Naive B cell (primary cell): ENCODE data around the gene PCBP3. TPM values are rescaled to one million over a fixed set of nuclear protein-coding genes. Genes with fewer than 3 reads are reported as not detected.

Experiments
- ATAC-seq, 2 donors: fragments of 150-1000 bp; cut with Tn5 transposase; 2 replicates each; pipeline ENCODE4 v1.10.0; 2021; ENCODE audit warnings: low read depth in 2 of 2, mild to moderate bottlenecking in 2 of 2, moderate library complexity in 2 of 2
- DNase-seq: peaks from one replicate; pipeline ENCODE4 v3.0.0; 2022
- H3K27ac Mint-ChIP-seq, 6 donors: one replicate each; pipeline ENCODE4 v1.8.0; 2020 to 2022; ENCODE audit warnings: mild to moderate bottlenecking in 6 of 6, mixed read lengths in 6 of 6, moderate library complexity in 5 of 6, inconsistent platforms in 2 of 6
- H3K27me3 Mint-ChIP-seq, 3 donors: one replicate each; pipeline ENCODE4 v1.8.0; 2021 to 2022; ENCODE audit warnings: mixed read lengths in 3 of 3, mild to moderate bottlenecking in 1 of 3
- H3K36me3 Mint-ChIP-seq, 2 donors: one replicate each; pipeline ENCODE4 v1.8.0; 2020 to 2022; ENCODE audit warnings: mixed read lengths in 2 of 2, inconsistent platforms in 1 of 2, mild to moderate bottlenecking in 1 of 2
- H3K4me1 Mint-ChIP-seq, 3 donors: one replicate each; pipeline ENCODE4 v1.8.0; 2020 to 2022; ENCODE audit warnings: mixed read lengths in 3 of 3, inconsistent platforms in 1 of 3, mild to moderate bottlenecking in 1 of 3, moderate library complexity in 1 of 3
- H3K4me3 Mint-ChIP-seq, 8 donors: one replicate each; pipeline ENCODE4 v1.8.0; 2020 to 2022; ENCODE audit warnings: mild to moderate bottlenecking in 8 of 8, mixed read lengths in 8 of 8, moderate library complexity in 8 of 8, inconsistent platforms in 2 of 8
- H3K9me3 Mint-ChIP-seq, 7 donors: one replicate each; pipeline ENCODE4 v1.8.0; 2020 to 2022; ENCODE audit warnings: mixed read lengths in 7 of 7, mild to moderate bottlenecking in 5 of 7, inconsistent platforms in 2 of 7, moderate library complexity in 1 of 7
- polyA plus RNA-seq, 6 donors: library from polyadenylated mRNA; unstranded; fragments of 300-500 nt; fragmentation: Illumina TruSeq; gene quantifications; one replicate each; pipeline ENCODE4 v1.2.3, GENCODE V29; 2021; ENCODE audit warnings: low read depth in 6 of 6

The PCBP3 gene
- polyA plus RNA-seq, 6 donors from 2014 or later = 0.60 to 1.5 (median 0.93) TPM; not detected in 2

- Mint-ChIP-seq H3K27me3 (peaks cover 6 to 15% (median 10%) of the 10 kb centered on the region in 3 donors), H3K27ac (no peak overlapping the region), H3K4me3 (no peak overlapping the region), H3K36me3 (no peaks in the 10 kb centered on the region), H3K4me1 (peaks cover 0 to 3% (median 0%) of the 10 kb centered on the region in 3 donors), H3K9me3 (no peaks in the 10 kb centered on the region)
- DNase-seq (no peak), ATAC-seq (no peak)
Measured at GRCh38 chr21:45859041-45859761, 215.7 kb downstream of the PCBP3 start.

GRCh38 chr21:45859762-45860357, 216.3 kb downstream of the PCBP3 start:
- DNase-seq = no peak
- Mint-ChIP-seq H3K9me3 (no peaks in the 10 kb centered on the region), H3K4me1 (peaks cover 0 to 3% (median 0%) of the 10 kb centered on the region in 3 donors), H3K36me3 (no peaks in the 10 kb centered on the region), H3K27ac (no peak overlapping the region), H3K4me3 (no peak overlapping the region), H3K27me3 (peaks cover 0 to 8% (median 5%) of the 10 kb centered on the region in 3 donors)
- ATAC-seq = no peak

- ATAC-seq (no peak), DNase-seq (no peak)
- peaks cover 0 to 3% (median 0%) of the 10 kb centered on the region in 3 donors for H3K4me1 Mint-ChIP-seq
- H3K9me3 Mint-ChIP-seq = no peaks in the 10 kb centered on the region
- no peak overlapping the region for H3K4me3 Mint-ChIP-seq
- peaks cover 0 to 6% (median 4%) of the 10 kb centered on the region in 3 donors for H3K27me3 Mint-ChIP-seq
- H3K36me3 Mint-ChIP-seq = no peaks in the 10 kb centered on the region
- no peak overlapping the region for H3K27ac Mint-ChIP-seq
Measured at GRCh38 chr21:45860493-45861155, 217.1 kb downstream of the PCBP3 start.

- DNase-seq = no peak
- no peak overlapping the region for H3K4me3 Mint-ChIP-seq
Measured at GRCh38 chr21:45861156-45861870, 217.8 kb downstream of the PCBP3 start.

GRCh38 chr21:45862543-45863207, 219.2 kb downstream of the PCBP3 start:
- no peak for DNase-seq
- peaks cover 0 to 6% (median 4%) of the 10 kb centered on the region in 3 donors for H3K27me3 Mint-ChIP-seq
- H3K27ac Mint-ChIP-seq = no peak overlapping the region
- H3K9me3 Mint-ChIP-seq = no peaks in the 10 kb centered on the region
- H3K4me3 Mint-ChIP-seq = no peak overlapping the region
- peaks cover 0 to 3% (median 0%) of the 10 kb centered on the region in 3 donors for H3K4me1 Mint-ChIP-seq
- H3K36me3 Mint-ChIP-seq = no peaks in the 10 kb centered on the region
- ATAC-seq = no peak

More at GRCh38 chr21:45861156-45861870, 217.8 kb downstream of the PCBP3 start:
- H3K27me3 Mint-ChIP-seq = peaks cover 0 to 6% (median 4%) of the 10 kb centered on the region in 3 donors
- H3K36me3 Mint-ChIP-seq = no peaks in the 10 kb centered on the region
- no peaks in the 10 kb centered on the region for H3K9me3 Mint-ChIP-seq
- peak overlapping the region in 1 of 6 donors; percentile 14 for H3K27ac Mint-ChIP-seq
- peaks cover 0 to 3% (median 0%) of the 10 kb centered on the region in 3 donors for H3K4me1 Mint-ChIP-seq
- ATAC-seq = no peak

GRCh38 chr21:45863267-45863666, 219.7 kb downstream of the PCBP3 start:
- Mint-ChIP-seq H3K4me1 (peaks cover 0 to 3% (median 0%) of the 10 kb centered on the region in 3 donors), H3K36me3 (no peaks in the 10 kb centered on the region), H3K27ac (no peak overlapping the region), H3K9me3 (no peaks in the 10 kb centered on the region), H3K4me3 (no peak overlapping the region), H3K27me3 (peaks cover 0 to 6% (median 4%) of the 10 kb centered on the region in 3 donors)
- ATAC-seq = no peak
- no peak for DNase-seq

- Mint-ChIP-seq H3K9me3 (no peaks in the 10 kb centered on the region), H3K27me3 (peaks cover 0 to 6% (median 4%) of the 10 kb centered on the region in 3 donors), H3K36me3 (no peaks in the 10 kb centered on the region), H3K4me1 (peaks cover 0 to 3% (median 0%) of the 10 kb centered on the region in 3 donors), H3K27ac (peak overlapping the region in 1 of 6 donors; percentile 58), H3K4me3 (no peak overlapping the region)
- no peak for DNase-seq
- ATAC-seq = no peak
Measured at GRCh38 chr21:45863751-45864150, 220.2 kb downstream of the PCBP3 start.

- H3K4me1 Mint-ChIP-seq = peaks cover 0 to 3% (median 0%) of the 10 kb centered on the region in 3 donors
- peaks cover 0 to 6% (median 4%) of the 10 kb centered on the region in 3 donors for H3K27me3 Mint-ChIP-seq
- no peak overlapping the region for H3K27ac Mint-ChIP-seq
- DNase-seq (no peak), ATAC-seq (no peak)
- no peaks in the 10 kb centered on the region for H3K9me3 Mint-ChIP-seq
- H3K4me3 Mint-ChIP-seq = no peak overlapping the region
- no peaks in the 10 kb centered on the region for H3K36me3 Mint-ChIP-seq
Measured at GRCh38 chr21:45864436-45864835, 220.9 kb downstream of the PCBP3 start.

- H3K9me3 Mint-ChIP-seq = no peaks in the 10 kb centered on the region
- peaks cover 0 to 3% (median 0%) of the 10 kb centered on the region in 3 donors for H3K4me1 Mint-ChIP-seq
- H3K36me3 Mint-ChIP-seq = no peaks in the 10 kb centered on the region
- DNase-seq (no peak), ATAC-seq (no peak)
- H3K4me3 Mint-ChIP-seq = no peak overlapping the region
- no peak overlapping the region for H3K27ac Mint-ChIP-seq
- H3K27me3 Mint-ChIP-seq = peaks cover 0 to 6% (median 4%) of the 10 kb centered on the region in 3 donors
Measured at GRCh38 chr21:45865106-45865835, 221.7 kb downstream of the PCBP3 start.

- ATAC-seq (no peak), DNase-seq (no peak)
- H3K4me3 Mint-ChIP-seq = no peak overlapping the region
- H3K27me3 Mint-ChIP-seq = peaks cover 0 to under 1% (median 0%) of the 10 kb centered on the region in 3 donors
- no peaks in the 10 kb centered on the region for H3K9me3 Mint-ChIP-seq
- no peak overlapping the region for H3K27ac Mint-ChIP-seq
- H3K4me1 Mint-ChIP-seq = peaks cover 0 to 5% (median 0%) of the 10 kb centered on the region in 3 donors
- no peaks in the 10 kb centered on the region for H3K36me3 Mint-ChIP-seq
Measured at GRCh38 chr21:45866551-45866950, 223.0 kb downstream of the PCBP3 start.

GRCh38 chr21:45867041-45867666, 223.6 kb downstream of the PCBP3 start:
- no peak for ATAC-seq
- H3K36me3 Mint-ChIP-seq = no peaks in the 10 kb centered on the region
- H3K4me1 Mint-ChIP-seq = peaks cover 0 to 5% (median 0%) of the 10 kb centered on the region in 3 donors
- H3K4me3 Mint-ChIP-seq = peak overlapping the region in 1 of 8 donors; percentile 16
- H3K9me3 Mint-ChIP-seq = no peaks in the 10 kb centered on the region
- no peaks in the 10 kb centered on the region for H3K27me3 Mint-ChIP-seq
- H3K27ac Mint-ChIP-seq = no peak overlapping the region
- no peak for DNase-seq

GRCh38 chr21:45867671-45868081, 224.2 kb downstream of the PCBP3 start:
- Mint-ChIP-seq H3K27ac (no peak overlapping the region), H3K4me1 (peaks cover 0 to 4% (median 0%) of the 10 kb centered on the region in 3 donors), H3K4me3 (no peak overlapping the region), H3K9me3 (no peaks in the 10 kb centered on the region), H3K36me3 (no peaks in the 10 kb centered on the region), H3K27me3 (no peaks in the 10 kb centered on the region)
- no peak for ATAC-seq
- DNase-seq = no peak
